Hepatocyte (in vitro differentiated cells): ENCODE data around the gene RPN2. TPM values are rescaled to one million over a fixed set of nuclear protein-coding genes. Genes with fewer than 3 reads are reported as not detected.

Experiments used
- DNase-seq: peaks from one replicate; pipeline ENCODE4 v3.0.0-alpha.2; 2016; ENCODE audit warnings: low spot score
- H2AFZ ChIP-seq: fragments of 200-600 bp; sonication (generic); 2 replicates; pipeline ENCODE4 v1.6.0; 2016; ENCODE audit warnings: antibody characterized with exemption, mild to moderate bottlenecking
- H3K27ac ChIP-seq: fragments of 200-600 bp; sonication (generic); 2 replicates; pipeline ENCODE4 v1.5.1; 2016; ENCODE audit warnings: mild to moderate bottlenecking
- H3K27me3 ChIP-seq: fragments of 200-600 bp; sonication (generic); 2 replicates; pipeline ENCODE4 v1.6.1; 2016
- H3K36me3 ChIP-seq: fragments of 200-600 bp; sonication (generic); replicated peaks from 2 replicates; pipeline ENCODE4 v1.5.1; 2016; ENCODE audit warnings: low read depth; ENCODE audit not compliant: insufficient read depth
- H3K4me1 ChIP-seq: fragments of 200-600 bp; sonication (generic); 2 replicates; pipeline ENCODE4 v1.5.1; 2016; ENCODE audit warnings: mild to moderate bottlenecking, moderate library complexity; ENCODE audit not compliant: insufficient read depth
- H3K4me2 ChIP-seq: fragments of 200-600 bp; sonication (generic); 2 replicates; pipeline ENCODE4 v1.6.0; 2016
- H3K4me3 ChIP-seq: fragments of 200-600 bp; sonication (generic); 2 replicates; pipeline ENCODE4 v1.5.1; 2016; ENCODE audit warnings: mild to moderate bottlenecking
- H3K79me2 ChIP-seq: fragments of 200-600 bp; sonication (generic); 2 replicates; pipeline ENCODE4 v1.6.0; 2017; ENCODE audit warnings: mild to moderate bottlenecking
- H3K9me2 ChIP-seq: fragments of 200-600 bp; sonication (generic); replicated peaks from 2 replicates; pipeline ENCODE4 v1.6.0; 2017; ENCODE audit warnings: mild to moderate bottlenecking; ENCODE audit not compliant: insufficient read depth
- H3K9me3 ChIP-seq: fragments of 200-600 bp; sonication (generic); 2 replicates; pipeline ENCODE4 v1.5.1; 2016; ENCODE audit warnings: low read depth, mild to moderate bottlenecking
- H4K20me1 ChIP-seq: fragments of 200-600 bp; sonication (generic); 2 replicates; pipeline ENCODE4 v1.6.0; 2016; ENCODE audit warnings: mild to moderate bottlenecking; ENCODE audit not compliant: insufficient read depth, poor library complexity, severe bottlenecking
- CTCF ChIP-seq: fragments of 200-600 bp; sonication (generic); IDR thresholded peaks from 2 replicates; pipeline ENCODE4 v1.5.1; 2016; ENCODE audit warnings: antibody characterized with exemption, mild to moderate bottlenecking; ENCODE audit not compliant: poor library complexity
- EZH2 ChIP-seq: fragments of 200-600 bp; sonication (generic); IDR thresholded peaks from 2 replicates; pipeline ENCODE4 v1.6.1; 2016; ENCODE audit warnings: antibody characterized with exemption, mild to moderate bottlenecking, borderline replicate concordance
- EZH2phosphoT487 ChIP-seq: fragments of 200-600 bp; sonication (generic); IDR thresholded peaks from one replicate; pipeline ENCODE4 v1.6.1; 2018; ENCODE audit warnings: antibody characterized with exemption, mild to moderate bottlenecking, low read depth, moderate library complexity; ENCODE audit not compliant: unreplicated experiment, severe bottlenecking
- WGBS: methylation state at CpG from one replicate; pipeline ENCODE4 v1.1.6; 2016; ENCODE audit warnings: low lambda C conversion rate; ENCODE audit errors: missing lambda C conversion rate; 5-methylcytosine and 5-hydroxymethylcytosine counted together
- polyA plus RNA-seq: library from polyadenylated mRNA; unstranded; fragments of >200 nt; fragmentation: Nextera tagmentation; extraction: Ambion mirVana; gene quantifications from 2 replicates; pipeline ENCODE4 v1.2.1, GENCODE V29; 2016
- total RNA-seq: library from RNA; depleted of rRNA; stranded (reverse); fragments of >200 nt; gene quantifications from 2 replicates; pipeline ENCODE4 v1.2.3, GENCODE V29; 2014

Gene RPN2
- total and polyA plus RNA-seq, 2 experiments from 2014 or later: 325 to 350 TPM

DNA sequence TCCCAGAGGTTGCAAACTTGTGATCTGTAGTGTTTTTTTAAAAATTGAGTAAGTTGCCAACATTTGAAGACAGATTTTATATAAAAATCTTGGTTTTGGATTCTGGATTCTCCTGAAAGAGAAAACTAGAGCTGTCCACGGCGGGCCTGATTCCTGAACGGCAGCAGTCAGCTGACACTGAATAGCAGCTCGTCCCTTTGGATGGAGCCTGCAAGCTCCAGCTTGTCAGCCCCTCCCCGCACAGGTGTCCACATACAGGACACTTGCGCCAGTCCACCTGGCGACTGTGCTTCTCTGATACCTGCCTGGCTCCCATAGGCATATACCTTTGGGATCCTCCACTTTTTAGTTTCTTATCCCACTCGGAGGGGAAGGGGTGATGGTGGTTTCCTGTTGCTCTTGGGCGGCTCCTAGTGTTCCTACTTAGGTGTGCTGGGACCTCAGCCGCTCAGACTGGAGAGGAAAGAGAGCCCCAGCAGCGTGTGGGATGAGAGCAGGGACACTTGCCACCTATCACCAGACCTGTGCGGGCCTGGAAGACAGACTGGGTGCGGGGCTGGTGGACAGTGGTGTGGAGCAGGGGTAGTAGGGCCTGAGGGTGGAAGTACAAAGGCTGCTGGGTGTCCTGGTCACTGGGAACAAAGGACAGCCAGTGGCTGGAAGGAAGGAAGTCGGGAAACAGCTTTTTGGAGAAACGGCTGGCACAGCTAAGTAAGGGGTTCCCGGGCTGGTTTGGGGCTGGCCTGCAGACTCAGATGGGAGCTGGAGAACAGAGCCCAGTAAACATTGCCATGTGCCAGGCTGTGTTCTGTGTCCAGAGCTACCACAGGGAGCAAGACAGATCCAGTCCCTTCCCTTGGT is 64.2 kb downstream of the RPN2 start:
- Histone ChIP-seq H3K4me1 (no peaks in the 10 kb centered on the region), H4K20me1 (no peaks in the 10 kb centered on the region), H3K4me2 (no peak overlapping the region), H3K27me3 (no peaks in the 10 kb centered on the region), H2AFZ (no peak overlapping the region), H3K36me3 (peaks cover 8% of the 10 kb centered on the region), H3K27ac (no peak overlapping the region), H3K79me2 (no peaks in the 10 kb centered on the region), H3K9me3 (no peaks in the 10 kb centered on the region), H3K9me2 (no peaks in the 10 kb centered on the region), H3K4me3 (no peak overlapping the region)
- no peak for TF ChIP-seq EZH2
- no peak for TF ChIP-seq EZH2phosphoT487
- TF ChIP-seq CTCF: no peak
- WGBS: 93% methylated on average over 16 of the region's 16 CpGs
- no peak for DNase-seq

DNA sequence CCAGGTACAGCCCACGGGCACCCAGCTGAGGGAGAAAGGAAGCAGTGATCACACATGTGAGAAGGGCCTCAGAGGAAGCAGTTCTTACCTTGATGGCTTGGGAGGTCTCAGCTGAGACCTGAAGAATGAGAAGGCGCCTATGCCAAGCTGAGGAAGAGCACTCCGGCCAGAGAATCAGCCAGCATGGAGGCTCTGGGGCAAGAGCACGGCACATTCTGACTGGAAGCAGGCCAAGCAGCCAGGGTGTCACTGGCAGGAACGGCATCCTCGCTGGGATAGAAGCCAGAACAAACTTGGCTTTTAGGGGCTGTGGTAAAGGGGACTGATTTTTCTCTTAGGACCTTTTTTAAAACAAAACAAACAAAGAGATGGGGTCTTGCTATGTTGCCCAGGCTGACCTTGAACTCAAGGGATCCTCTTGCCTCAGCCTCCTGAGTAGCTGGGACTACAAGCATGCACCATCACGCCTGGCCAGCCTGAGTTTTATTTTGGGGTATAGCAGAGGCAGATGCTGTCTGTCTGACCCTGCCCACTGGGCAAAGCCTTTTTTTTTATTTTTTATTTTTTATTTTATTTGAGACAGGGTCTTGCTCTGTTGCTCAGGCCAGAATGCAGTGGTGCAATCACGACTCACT is 64.9 kb downstream of the RPN2 start:
- no peaks in the 10 kb centered on the region for H3K79me2 ChIP-seq
- no peaks in the 10 kb centered on the region for H3K27me3 ChIP-seq
- H3K27ac ChIP-seq: no peak overlapping the region
- no peak overlapping the region for H2AFZ ChIP-seq
- no peak overlapping the region for H3K4me3 ChIP-seq
- TF ChIP-seq EZH2: no peak
- no peak for TF ChIP-seq EZH2phosphoT487
- no peaks in the 10 kb centered on the region for H3K4me1 ChIP-seq
- no peaks in the 10 kb centered on the region for H3K9me3 ChIP-seq
- H3K4me2 ChIP-seq: no peak overlapping the region
- WGBS: 90% methylated on average over 8 of the region's 8 CpGs
- H4K20me1 ChIP-seq: no peaks in the 10 kb centered on the region
- H3K36me3 ChIP-seq: peaks cover 8% of the 10 kb centered on the region
- no peak for DNase-seq
- no peaks in the 10 kb centered on the region for H3K9me2 ChIP-seq

DNA sequence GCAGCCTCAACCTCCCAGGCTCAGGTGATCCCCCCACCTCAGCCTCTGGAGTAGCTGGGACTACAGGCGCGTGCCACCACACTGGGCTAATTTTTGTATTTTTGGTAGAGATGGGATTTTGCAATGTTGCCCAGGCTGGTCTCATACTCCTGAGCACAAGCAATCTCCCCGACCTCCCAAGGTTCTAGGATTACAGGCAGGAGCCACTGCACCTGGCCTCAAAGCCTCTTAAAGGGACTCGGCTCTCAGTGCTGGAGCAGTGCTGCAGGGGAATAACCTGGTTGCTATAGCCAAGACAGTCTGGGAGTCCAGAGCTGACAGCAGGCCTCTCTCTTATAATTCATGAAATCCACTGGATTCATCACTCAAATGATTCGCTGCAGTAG is 65.4 kb downstream of the RPN2 start:
- H2AFZ ChIP-seq: no peak overlapping the region
- no peak overlapping the region for H3K27ac ChIP-seq
- H4K20me1 ChIP-seq: no peaks in the 10 kb centered on the region
- H3K79me2 ChIP-seq: no peaks in the 10 kb centered on the region
- H3K4me2 ChIP-seq: no peak overlapping the region
- DNase-seq: no peak
- no peaks in the 10 kb centered on the region for H3K9me2 ChIP-seq
- H3K4me1 ChIP-seq: no peaks in the 10 kb centered on the region
- H3K36me3 ChIP-seq: peaks cover 8% of the 10 kb centered on the region
- TF ChIP-seq EZH2phosphoT487 (no peak), CTCF (no peak), EZH2 (no peak)
- H3K9me3 ChIP-seq: no peaks in the 10 kb centered on the region
- H3K4me3 ChIP-seq: no peak overlapping the region
- no peaks in the 10 kb centered on the region for H3K27me3 ChIP-seq
- WGBS: 79% methylated on average over 5 of the region's 5 CpGs
